Measurements from ENCODE around the gene MEPCE. TPM values are rescaled to one million over a fixed set of nuclear protein-coding genes. Genes with fewer than 3 reads are reported as not detected.

Gene MEPCE
- total and polyA plus RNA-seq, 9 of the 15 experiments (the other 6 are each of a cell fraction or from before 2014, with no cell fraction given) = 10.9 to 76.3 (median 44.1) TPM

DNA sequence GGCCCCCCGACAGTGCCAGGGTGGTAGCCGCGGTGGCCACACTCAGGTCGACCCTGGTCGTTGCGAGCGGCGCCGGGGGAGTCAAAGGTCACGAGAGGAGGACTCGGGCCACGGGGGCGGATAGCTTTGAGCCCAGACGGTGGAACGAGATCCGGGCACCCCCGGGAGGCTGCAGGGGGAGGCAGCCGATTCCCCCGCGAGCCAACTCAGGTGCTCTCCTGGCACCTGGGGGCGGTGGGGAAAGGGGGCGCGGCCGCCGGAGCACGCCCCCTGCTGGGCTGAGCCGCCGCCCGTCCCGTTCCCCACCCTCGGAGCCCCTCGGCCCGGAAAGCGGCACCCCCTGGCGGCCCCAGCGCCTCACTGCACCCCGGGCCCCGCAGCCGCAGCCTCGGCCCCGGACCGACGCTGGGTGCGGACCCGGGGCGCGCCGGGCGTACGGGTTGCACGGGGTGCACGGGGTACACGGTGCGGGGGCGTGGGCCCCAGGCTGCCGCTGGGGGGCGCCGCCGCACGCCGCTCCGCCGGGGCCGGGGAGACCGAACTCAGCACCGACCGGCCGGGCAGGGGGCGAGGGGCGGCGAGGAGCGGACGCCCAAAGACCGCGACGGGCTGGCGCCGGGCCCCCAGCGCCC is 53.6 kb downstream of the MEPCE start:
- ChIA-PET POLR2A (interaction anchor here (0.5 to 1.6 kb wide), 7 partner anchors 10 to 403 kb away, joined by 3 to 5 read pairs (median 3); no protein-coding TSS in a partner anchor), CTCF (ENCODE audit: low intra/inter-chr PET ratio) (interaction anchor here (0.7 to 3.3 kb wide), 12 partner anchors 14 to 369 kb away, joined by 3 to 30 read pairs (median 4); partner anchors contain the start of genes AGFG2 and SLC12A9)
- in situ Hi-C loops (cut with MboI) (no loop called here), intact Hi-C loops (cut with micrococcal nuclease) (loop anchor here (1.0 kb wide), 3 partner anchors 14 to 83 kb away; no protein-coding TSS in a partner anchor)
- H2AFZ ChIP-seq (ENCODE audit: low read depth, low read length) = peak overlapping the region; percentile 96
- peak overlapping the region; percentile 58 to 94; a peak in 3 of 4 replicates for H3K9ac ChIP-seq (ENCODE audit: insufficient read depth in 1 of 2, low read depth in 2 of 2, low read length in 2 of 2)
- BruUV-seq (replicated peaks) = no TSS peak
- peak; percentile 76 for ATAC-seq
- no peaks in the 10 kb centered on the region for H3K27me3 ChIP-seq (ENCODE audit: control insufficient read depth in 2 of 2, insufficient read depth in 2 of 2, low read length in 2 of 2)
- H3K27ac ChIP-seq (ENCODE audit: extremely low read depth, low read depth, low read length) = peak overlapping the region; percentile 27; the same call in 1 of the 3 replicates
- H3K4me1 ChIP-seq (replicated peaks in 1 of 2; ENCODE audit: control insufficient read depth in 2 of 2, insufficient read depth in 2 of 2, low read length in 2 of 2) = peaks cover 8 to 70% of the 10 kb centered on the region in 2 experiments; a peak in 4 of 5 replicates
- FAIRE-seq = no peak
- no peaks in the 10 kb centered on the region for H3K9me3 ChIP-seq (replicated peaks; ENCODE audit: control insufficient read depth, insufficient read depth, low read depth, low read length)
- H3K9me1 ChIP-seq (ENCODE audit: control insufficient read depth, insufficient read depth, low read length) = no peaks in the 10 kb centered on the region
- no peaks in the 10 kb centered on the region for H4K20me1 ChIP-seq (replicated peaks; ENCODE audit: control insufficient read depth, insufficient read depth, low read length)
- DNase-seq (ENCODE audit: extremely low read depth in 1 of 4, low spot score in 3 of 4) = peak; percentile 85 to 93 (median 88)
- H3K79me2 ChIP-seq (ENCODE audit: control insufficient read depth, insufficient read depth, low read length) = peaks cover 10% of the 10 kb centered on the region
- peak overlapping the region; percentile 87 for H3K4me2 ChIP-seq (ENCODE audit: insufficient read depth, low read length)
- under 1% methylated on average over 17 of the region's 79 CpGs for WGBS (ENCODE audit: insufficient coverage, low coverage, missing lambda C conversion rate)
- H3K36me3 ChIP-seq (ENCODE audit: control insufficient read depth, insufficient read depth, low read length) = no peaks in the 10 kb centered on the region
- H3K4me3 ChIP-seq = peak overlapping the region; percentile 64
- TF ChIP-seq ZNF347 (CRISPR knock-in tag; IDR thresholded peaks at IDR 0.05; ENCODE audit: low read depth) (0 out of 2 replicates have a peak, but pooled peaks have one; percentile 10), NELFE (IDR thresholded peaks at IDR 0.05; ENCODE audit: insufficient read depth, insufficient read length) (no peak), NEUROD1 (IDR thresholded peaks at IDR 0.05; ENCODE audit: borderline replicate concordance, low read depth, low read length, partially characterized antibody) (peak; percentile 18), CTBP1 (IDR thresholded peaks at IDR 0.05; ENCODE audit: borderline replicate concordance) (peak; percentile 94), NONO (IDR thresholded peaks at IDR 0.05; ENCODE audit: low read depth in 2 of 2, low read length in 1 of 2) (peak in 1 of 2 experiments; percentile 93; a peak in 2 of 4 replicates), RNF2 (IDR thresholded peaks at IDR 0.05) (no peak), SRSF3 (IDR thresholded peaks at IDR 0.05; ENCODE audit: insufficient read depth, low read length) (no peak), MTA1 (IDR thresholded peaks at IDR 0.05; ENCODE audit: borderline replicate concordance) (0 out of 2 replicates have a peak, but pooled peaks have one; percentile 52), ZNF274 (IDR thresholded peaks at IDR 0.05; ENCODE audit: borderline replicate concordance, low read depth, low read length) (no peak; the same call in 1 of the 2 replicates), ZNF431 (CRISPR knock-in tag; IDR thresholded peaks at IDR 0.05) (0 out of 2 replicates have a peak, but pooled peaks have one; percentile 42), ATF1 (CRISPR knock-in tag; IDR thresholded peaks at IDR 0.05) (no peak), ATF1 (tag; IDR thresholded peaks at IDR 0.05) (peak; percentile 57), JUND (IDR thresholded peaks at IDR 0.05; ENCODE audit: borderline replicate concordance, low read depth, low read length) (peak; percentile 54), JUND (tag; IDR thresholded peaks at IDR 0.05; ENCODE audit: borderline replicate concordance, low read depth, low read length) (no peak; the same call in 2 of the 3 replicates), CEBPB (tag; IDR thresholded peaks at IDR 0.05) (no peak), ESRRB (CRISPR knock-in tag; IDR thresholded peaks at IDR 0.05; ENCODE audit: borderline replicate concordance) (no peak)
- TF ChIP-seq, protein P1, sequence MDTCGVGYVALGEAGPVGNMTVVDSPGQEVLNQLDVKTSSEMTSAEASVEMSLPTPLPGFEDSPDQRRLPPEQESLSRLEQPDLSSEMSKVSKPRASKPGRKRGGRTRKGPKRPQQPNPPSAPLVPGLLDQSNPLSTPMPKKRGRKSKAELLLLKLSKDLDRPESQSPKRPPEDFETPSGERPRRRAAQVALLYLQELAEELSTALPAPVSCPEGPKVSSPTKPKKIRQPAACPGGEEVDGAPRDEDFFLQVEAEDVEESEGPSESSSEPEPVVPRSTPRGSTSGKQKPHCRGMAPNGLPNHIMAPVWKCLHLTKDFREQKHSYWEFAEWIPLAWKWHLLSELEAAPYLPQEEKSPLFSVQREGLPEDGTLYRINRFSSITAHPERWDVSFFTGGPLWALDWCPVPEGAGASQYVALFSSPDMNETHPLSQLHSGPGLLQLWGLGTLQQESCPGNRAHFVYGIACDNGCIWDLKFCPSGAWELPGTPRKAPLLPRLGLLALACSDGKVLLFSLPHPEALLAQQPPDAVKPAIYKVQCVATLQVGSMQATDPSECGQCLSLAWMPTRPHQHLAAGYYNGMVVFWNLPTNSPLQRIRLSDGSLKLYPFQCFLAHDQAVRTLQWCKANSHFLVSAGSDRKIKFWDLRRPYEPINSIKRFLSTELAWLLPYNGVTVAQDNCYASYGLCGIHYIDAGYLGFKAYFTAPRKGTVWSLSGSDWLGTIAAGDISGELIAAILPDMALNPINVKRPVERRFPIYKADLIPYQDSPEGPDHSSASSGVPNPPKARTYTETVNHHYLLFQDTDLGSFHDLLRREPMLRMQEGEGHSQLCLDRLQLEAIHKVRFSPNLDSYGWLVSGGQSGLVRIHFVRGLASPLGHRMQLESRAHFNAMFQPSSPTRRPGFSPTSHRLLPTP (IDR thresholded peaks at IDR 0.05; ENCODE audit: borderline replicate concordance, extremely low read depth, insufficient read length) = no peak
- TF ChIP-seq, protein P2, sequence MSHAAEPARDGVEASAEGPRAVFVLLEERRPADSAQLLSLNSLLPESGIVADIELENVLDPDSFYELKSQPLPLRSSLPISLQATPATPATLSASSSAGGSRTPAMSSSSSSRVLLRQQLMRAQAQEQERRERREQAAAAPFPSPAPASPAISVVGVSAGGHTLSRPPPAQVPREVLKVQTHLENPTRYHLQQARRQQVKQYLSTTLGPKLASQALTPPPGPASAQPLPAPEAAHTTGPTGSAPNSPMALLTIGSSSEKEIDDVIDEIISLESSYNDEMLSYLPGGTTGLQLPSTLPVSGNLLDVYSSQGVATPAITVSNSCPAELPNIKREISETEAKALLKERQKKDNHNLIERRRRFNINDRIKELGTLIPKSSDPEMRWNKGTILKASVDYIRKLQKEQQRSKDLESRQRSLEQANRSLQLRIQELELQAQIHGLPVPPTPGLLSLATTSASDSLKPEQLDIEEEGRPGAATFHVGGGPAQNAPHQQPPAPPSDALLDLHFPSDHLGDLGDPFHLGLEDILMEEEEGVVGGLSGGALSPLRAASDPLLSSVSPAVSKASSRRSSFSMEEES (CRISPR knock-in tag; IDR thresholded peaks at IDR 0.05) = no peak
